ENCODE measurements around the gene UPK2.
A peak's percentile ranks its signal among the peaks of the same experiment; 100 is the strongest.

The UPK2 gene

GRCh38 chr11:118996926-118997626, 41.0 kb downstream of the UPK2 start:
- peak; percentile 42 for DNase-seq

- DNase-seq, result peak; percentile 94
These were observed 41.7 kb downstream of the UPK2 start, which contains the start of gene CENATAC for GRCh38 chr11:118997627-118998387. Gene CENATAC, plus strand, starts transcription at chr11:118998138. Its CDS starts 60 bp downstream, at chr11:118998198.

GRCh38 chr11:118998388-118998717, 42.3 kb downstream of the UPK2 start:
- DNase-seq, result no peak

- DNase-seq, result no peak
These were observed 42.7 kb downstream of the UPK2 start for GRCh38 chr11:118998822-118999221.

GRCh38 chr11:119000906-119001305, 44.8 kb downstream of the UPK2 start:
- DNase-seq, result no peak

GRCh38 chr11:119006656-119007055, 50.6 kb downstream of the UPK2 start:
- no peak for DNase-seq
